ENCODE results near the gene PDE11A. TPM values are rescaled to one million over a fixed set of nuclear protein-coding genes. Genes with fewer than 3 reads are reported as not detected.

Gene PDE11A
- total RNA-seq, 1 experiment from 2014 or later = 0.13 TPM

DNA sequence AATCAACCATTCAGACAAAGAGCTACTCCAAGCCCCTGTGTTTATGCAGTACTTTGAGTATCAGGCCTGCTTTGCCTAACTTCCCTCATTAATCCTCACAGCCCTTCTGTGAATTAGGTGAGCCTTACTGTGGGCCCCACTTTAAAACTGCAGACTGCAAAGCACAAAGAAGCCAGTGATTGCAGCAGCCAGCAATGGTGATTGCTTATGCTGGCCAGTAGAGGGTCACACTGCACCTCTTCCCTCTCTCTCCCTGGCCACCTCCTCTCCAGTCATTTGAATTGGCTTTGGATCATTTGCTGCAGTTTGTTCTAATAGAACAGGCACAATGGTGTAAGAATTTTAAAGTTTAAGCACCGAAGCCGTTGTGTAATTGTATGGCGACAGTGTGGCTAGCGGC is 450.1 kb downstream of the PDE11A start:
- H2AK5ac ChIP-seq (ENCODE audit: insufficient read length, low read length) = no peak overlapping the region
- H4K91ac ChIP-seq (ENCODE audit: insufficient read length, low read depth, low read length) = no peak overlapping the region
- no peaks in the 10 kb centered on the region for H3K9me3 ChIP-seq (ENCODE audit: control insufficient read depth, low read depth, low read length)
- no peak overlapping the region for H3K14ac ChIP-seq (ENCODE audit: insufficient read depth, low read length)
- DNase-seq = peak; percentile 67
- H3K9ac ChIP-seq (ENCODE audit: extremely low read depth, insufficient read length, low read length) = no peak overlapping the region
- peak overlapping the region; percentile 95 for H2AFZ ChIP-seq (ENCODE audit: low read length)
- peak overlapping the region; percentile 20 for H3K4me2 ChIP-seq (ENCODE audit: insufficient read depth, insufficient read length, low read length)
- H3K27me3 Mint-ChIP-seq (ENCODE audit: low read depth) = peaks cover 9% of the 10 kb centered on the region; the same call in 1 of the 2 replicates
- no peak overlapping the region for H3T11ph ChIP-seq (ENCODE audit: low read length)
- H3K27me3 ChIP-seq (ENCODE audit: insufficient read depth, low read length) = no peaks in the 10 kb centered on the region
- H3K79me1 ChIP-seq (ENCODE audit: insufficient read depth, low read depth, low read length, poor library complexity, severe bottlenecking) = no peaks in the 10 kb centered on the region
- no peaks in the 10 kb centered on the region for H3K79me2 ChIP-seq (ENCODE audit: insufficient read depth, low read length)
- no peaks in the 10 kb centered on the region for H4K20me1 ChIP-seq (ENCODE audit: control insufficient read depth, insufficient read depth, insufficient read length)
- H4K5ac ChIP-seq (ENCODE audit: insufficient read length, low read depth, low read length) = no peak overlapping the region
- H2BK20ac ChIP-seq (ENCODE audit: low read depth, low read length, poor library complexity, severe bottlenecking) = no peak overlapping the region
- H3K27ac ChIP-seq (ENCODE audit: insufficient read length, low read depth, low read length) = no peak overlapping the region
- H2BK15ac ChIP-seq (ENCODE audit: low read depth, low read length) = no peak overlapping the region
- no peak overlapping the region for H3K56ac ChIP-seq (ENCODE audit: insufficient read length, low read depth, low read length)
- H3K9me3 Mint-ChIP-seq = no peaks in the 10 kb centered on the region
- WGBS (ENCODE audit: extremely low coverage, insufficient read length, low lambda C conversion rate) = no CpG with 5 or more reads among the region's 4 CpGs
- peaks cover 6% of the 10 kb centered on the region; the same call in 1 of the 2 replicates for H3K4me1 ChIP-seq (ENCODE audit: insufficient read depth, low read length)
- TF ChIP-seq, protein P1, sequence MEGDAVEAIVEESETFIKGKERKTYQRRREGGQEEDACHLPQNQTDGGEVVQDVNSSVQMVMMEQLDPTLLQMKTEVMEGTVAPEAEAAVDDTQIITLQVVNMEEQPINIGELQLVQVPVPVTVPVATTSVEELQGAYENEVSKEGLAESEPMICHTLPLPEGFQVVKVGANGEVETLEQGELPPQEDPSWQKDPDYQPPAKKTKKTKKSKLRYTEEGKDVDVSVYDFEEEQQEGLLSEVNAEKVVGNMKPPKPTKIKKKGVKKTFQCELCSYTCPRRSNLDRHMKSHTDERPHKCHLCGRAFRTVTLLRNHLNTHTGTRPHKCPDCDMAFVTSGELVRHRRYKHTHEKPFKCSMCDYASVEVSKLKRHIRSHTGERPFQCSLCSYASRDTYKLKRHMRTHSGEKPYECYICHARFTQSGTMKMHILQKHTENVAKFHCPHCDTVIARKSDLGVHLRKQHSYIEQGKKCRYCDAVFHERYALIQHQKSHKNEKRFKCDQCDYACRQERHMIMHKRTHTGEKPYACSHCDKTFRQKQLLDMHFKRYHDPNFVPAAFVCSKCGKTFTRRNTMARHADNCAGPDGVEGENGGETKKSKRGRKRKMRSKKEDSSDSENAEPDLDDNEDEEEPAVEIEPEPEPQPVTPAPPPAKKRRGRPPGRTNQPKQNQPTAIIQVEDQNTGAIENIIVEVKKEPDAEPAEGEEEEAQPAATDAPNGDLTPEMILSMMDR (conservative IDR thresholded peaks at IDR 0.05) = peak; percentile 70
- H3K36me3 Mint-ChIP-seq (ENCODE audit: insufficient read depth in 1 of 3, low read depth in 3 of 3) = no peaks in the 10 kb centered on the region
- peaks cover 15 to 29% of the 10 kb centered on the region in 2 experiments for H3K4me1 Mint-ChIP-seq
- peaks cover 9% of the 10 kb centered on the region for H3K23me2 ChIP-seq (ENCODE audit: insufficient read length, low read depth, low read length, poor library complexity, severe bottlenecking)
- H2BK5ac ChIP-seq (ENCODE audit: insufficient read length, low read length) = no peak overlapping the region
- no peak overlapping the region for H2BK12ac ChIP-seq (ENCODE audit: insufficient read length, low read depth, low read length)
- H3K18ac ChIP-seq (ENCODE audit: insufficient read length, low read depth, low read length) = no peak overlapping the region
- peak overlapping the region in 1 of 2 experiments; percentile 12; a peak in 1 of 5 replicates for H3K4me3 Mint-ChIP-seq
- no peak overlapping the region; a peak in 1 of 7 replicates for H3K27ac Mint-ChIP-seq
- no peak overlapping the region for H3K4ac ChIP-seq (ENCODE audit: low read depth, low read length)
- H2BK120ac ChIP-seq (ENCODE audit: low read depth, low read length, poor library complexity, severe bottlenecking) = no peak overlapping the region
- no peak overlapping the region for H3K23ac ChIP-seq (ENCODE audit: insufficient read length, low read depth, low read length)
- no peak overlapping the region for H4K8ac ChIP-seq (replicated peaks; ENCODE audit: insufficient read length, low read depth, low read length)
